Measurements from ENCODE around the gene VSIR.

Gene VSIR

DNA sequence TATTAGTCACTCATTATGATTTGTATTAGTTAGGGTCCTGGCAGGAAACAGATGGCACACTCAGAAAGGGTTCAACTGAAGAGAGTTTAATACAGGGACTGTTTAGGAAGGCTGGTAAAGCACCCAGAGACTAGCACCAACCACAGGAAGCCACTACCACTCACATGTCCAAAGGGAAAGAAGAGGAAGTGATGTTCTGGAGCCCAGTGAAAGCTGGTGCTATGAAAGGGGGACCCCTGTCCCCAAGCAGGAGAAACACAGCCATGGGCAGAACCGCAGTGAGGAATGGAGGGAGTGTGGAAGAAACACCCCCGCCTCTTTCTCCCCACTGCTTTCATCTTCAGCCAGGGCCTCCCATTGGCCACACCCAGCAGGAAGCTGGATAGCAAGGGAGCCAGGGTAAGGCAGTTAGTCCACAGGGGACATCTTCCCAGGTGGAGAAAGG, 3.2 kb upstream of the VSIR start:
- no peak overlapping the region for H3K27ac ChIP-seq (ENCODE audit: low read length)

DNA sequence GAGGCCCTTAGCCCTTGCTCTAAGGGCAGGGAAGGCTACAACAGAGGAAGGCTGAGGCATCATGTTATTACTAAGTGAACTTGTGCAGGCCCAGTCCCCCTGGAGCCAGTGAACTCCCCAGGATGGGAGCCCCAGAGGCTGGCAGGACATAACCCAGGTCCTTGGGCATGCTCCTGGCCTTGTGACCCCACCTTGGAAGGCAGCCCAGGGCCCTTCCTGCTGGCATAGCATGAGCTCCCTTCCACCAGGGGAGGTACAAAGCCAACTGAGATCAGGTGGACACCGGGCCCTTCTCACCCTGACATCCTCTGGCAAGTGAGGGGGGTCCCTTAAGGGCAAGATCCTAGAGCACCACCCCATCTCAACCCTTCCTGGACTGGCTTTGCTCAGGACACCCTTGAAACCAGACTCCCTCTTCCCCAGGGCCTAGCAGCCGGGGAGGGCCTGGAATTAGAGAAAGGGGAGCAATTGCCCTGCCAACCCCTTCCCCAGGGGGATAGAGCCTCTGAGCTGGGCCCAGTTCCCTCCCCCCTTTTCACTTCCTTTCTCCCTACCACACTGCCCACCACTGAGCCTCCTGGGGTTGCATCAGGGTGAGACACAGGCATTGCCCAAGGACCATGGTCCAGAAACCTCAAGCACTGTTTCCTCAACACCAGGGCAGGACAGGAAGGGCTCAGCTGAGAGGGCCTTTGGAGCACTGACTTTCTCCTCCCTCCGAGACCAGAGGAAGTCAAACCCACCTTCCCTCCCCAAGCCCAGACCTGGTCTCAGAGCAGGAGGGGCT, 1.8 kb upstream of the VSIR start:
- Histone ChIP-seq H3K9me3 (ENCODE audit: insufficient read depth, low read length) (no peaks in the 10 kb centered on the region), H3K79me2 (ENCODE audit: low read length) (no peaks in the 10 kb centered on the region), H3K4me2 (ENCODE audit: low read length) (peak overlapping the region; percentile 4; the same call in 1 of the 2 replicates), H2AFZ (ENCODE audit: low read depth, low read length) (no peak overlapping the region), H4K20me1 (ENCODE audit: insufficient read depth, low read length) (no peaks in the 10 kb centered on the region), H3K27me3 (ENCODE audit: low read depth, low read length) (peaks cover 10% of the 10 kb centered on the region; the same call in 1 of the 2 replicates), H3K9ac (ENCODE audit: low read length) (no peak overlapping the region), H3K27ac (ENCODE audit: low read length) (no peak overlapping the region), H3K4me3 (ENCODE audit: low read length) (no peak overlapping the region), H3K36me3 (replicated peaks; ENCODE audit: low read depth, low read length) (no peaks in the 10 kb centered on the region), H3K4me1 (ENCODE audit: low read length) (peaks cover 34% of the 10 kb centered on the region)
- no peak for TF ChIP-seq EZH2phosphoT487 (IDR thresholded peaks at IDR 0.05; ENCODE audit: low read depth)
- TF ChIP-seq, protein P1, sequence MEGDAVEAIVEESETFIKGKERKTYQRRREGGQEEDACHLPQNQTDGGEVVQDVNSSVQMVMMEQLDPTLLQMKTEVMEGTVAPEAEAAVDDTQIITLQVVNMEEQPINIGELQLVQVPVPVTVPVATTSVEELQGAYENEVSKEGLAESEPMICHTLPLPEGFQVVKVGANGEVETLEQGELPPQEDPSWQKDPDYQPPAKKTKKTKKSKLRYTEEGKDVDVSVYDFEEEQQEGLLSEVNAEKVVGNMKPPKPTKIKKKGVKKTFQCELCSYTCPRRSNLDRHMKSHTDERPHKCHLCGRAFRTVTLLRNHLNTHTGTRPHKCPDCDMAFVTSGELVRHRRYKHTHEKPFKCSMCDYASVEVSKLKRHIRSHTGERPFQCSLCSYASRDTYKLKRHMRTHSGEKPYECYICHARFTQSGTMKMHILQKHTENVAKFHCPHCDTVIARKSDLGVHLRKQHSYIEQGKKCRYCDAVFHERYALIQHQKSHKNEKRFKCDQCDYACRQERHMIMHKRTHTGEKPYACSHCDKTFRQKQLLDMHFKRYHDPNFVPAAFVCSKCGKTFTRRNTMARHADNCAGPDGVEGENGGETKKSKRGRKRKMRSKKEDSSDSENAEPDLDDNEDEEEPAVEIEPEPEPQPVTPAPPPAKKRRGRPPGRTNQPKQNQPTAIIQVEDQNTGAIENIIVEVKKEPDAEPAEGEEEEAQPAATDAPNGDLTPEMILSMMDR (IDR thresholded peaks at IDR 0.05; ENCODE audit: low read depth, low read length): no peak

More for the DNA sequence above, 3.2 kb upstream of the VSIR start:
- H3K27me3 ChIP-seq (ENCODE audit: low read depth, low read length): peaks cover 10% of the 10 kb centered on the region; the same call in 1 of the 2 replicates
- TF ChIP-seq, protein P1 (IDR thresholded peaks at IDR 0.05; ENCODE audit: low read depth, low read length): no peak
- TF ChIP-seq EZH2phosphoT487 (IDR thresholded peaks at IDR 0.05; ENCODE audit: low read depth): no peak
- no peaks in the 10 kb centered on the region for H3K9me3 ChIP-seq (ENCODE audit: insufficient read depth, low read length)
- no peak overlapping the region for H2AFZ ChIP-seq (ENCODE audit: low read depth, low read length)
- peaks cover 33% of the 10 kb centered on the region for H3K4me1 ChIP-seq (ENCODE audit: low read length)
- H4K20me1 ChIP-seq (ENCODE audit: insufficient read depth, low read length): no peaks in the 10 kb centered on the region
- no peaks in the 10 kb centered on the region for H3K36me3 ChIP-seq (replicated peaks; ENCODE audit: low read depth, low read length)
- H3K9ac ChIP-seq (ENCODE audit: low read length): no peak overlapping the region
- no peaks in the 10 kb centered on the region for H3K79me2 ChIP-seq (ENCODE audit: low read length)
- no peak overlapping the region for H3K4me3 ChIP-seq (ENCODE audit: low read length)
- H3K4me2 ChIP-seq (ENCODE audit: low read length): no peak overlapping the region

DNA sequence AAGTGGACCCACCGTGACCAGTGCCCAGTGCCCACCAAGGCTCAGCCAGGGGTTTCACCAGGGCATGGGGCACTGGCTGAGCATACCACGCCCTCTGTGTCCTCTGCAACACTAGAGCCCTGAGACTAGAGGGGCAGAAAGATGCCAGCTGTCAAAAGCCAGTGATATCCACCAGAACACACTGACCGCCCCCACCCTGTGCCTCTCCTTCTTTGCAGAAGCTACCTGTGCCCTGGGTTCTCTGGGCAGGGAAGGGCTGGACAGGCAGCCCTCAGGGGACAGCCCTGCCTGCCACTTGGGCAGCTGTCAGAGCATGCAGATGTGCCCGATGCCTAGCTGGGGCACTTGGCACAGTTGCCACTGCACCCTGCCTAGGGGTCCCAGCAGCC, 494 bp downstream of the VSIR start:
- peaks cover 50% of the 10 kb centered on the region for H3K4me1 ChIP-seq (ENCODE audit: low read length)
- H3K36me3 ChIP-seq (replicated peaks; ENCODE audit: low read depth, low read length): no peaks in the 10 kb centered on the region
- peak overlapping the region; percentile 24; the same call in 1 of the 2 replicates for H3K9ac ChIP-seq (ENCODE audit: low read length)
- H2AFZ ChIP-seq (ENCODE audit: low read depth, low read length): no peak overlapping the region
- H3K4me2 ChIP-seq (ENCODE audit: low read length): peak overlapping the region; percentile 86
- H3K9me3 ChIP-seq (ENCODE audit: insufficient read depth, low read length): no peaks in the 10 kb centered on the region
- H3K79me2 ChIP-seq (ENCODE audit: low read length): no peaks in the 10 kb centered on the region
- H3K4me3 ChIP-seq (ENCODE audit: low read length): peak overlapping the region; percentile 76
- H3K27me3 ChIP-seq (ENCODE audit: low read depth, low read length): peaks cover 10% of the 10 kb centered on the region; the same call in 1 of the 2 replicates
- TF ChIP-seq, protein P1 (IDR thresholded peaks at IDR 0.05; ENCODE audit: low read depth, low read length): no peak
- no peak for TF ChIP-seq EZH2phosphoT487 (IDR thresholded peaks at IDR 0.05; ENCODE audit: low read depth)
- no peak overlapping the region for H3K27ac ChIP-seq (ENCODE audit: low read length)
- H4K20me1 ChIP-seq (ENCODE audit: insufficient read depth, low read length): no peaks in the 10 kb centered on the region

DNA sequence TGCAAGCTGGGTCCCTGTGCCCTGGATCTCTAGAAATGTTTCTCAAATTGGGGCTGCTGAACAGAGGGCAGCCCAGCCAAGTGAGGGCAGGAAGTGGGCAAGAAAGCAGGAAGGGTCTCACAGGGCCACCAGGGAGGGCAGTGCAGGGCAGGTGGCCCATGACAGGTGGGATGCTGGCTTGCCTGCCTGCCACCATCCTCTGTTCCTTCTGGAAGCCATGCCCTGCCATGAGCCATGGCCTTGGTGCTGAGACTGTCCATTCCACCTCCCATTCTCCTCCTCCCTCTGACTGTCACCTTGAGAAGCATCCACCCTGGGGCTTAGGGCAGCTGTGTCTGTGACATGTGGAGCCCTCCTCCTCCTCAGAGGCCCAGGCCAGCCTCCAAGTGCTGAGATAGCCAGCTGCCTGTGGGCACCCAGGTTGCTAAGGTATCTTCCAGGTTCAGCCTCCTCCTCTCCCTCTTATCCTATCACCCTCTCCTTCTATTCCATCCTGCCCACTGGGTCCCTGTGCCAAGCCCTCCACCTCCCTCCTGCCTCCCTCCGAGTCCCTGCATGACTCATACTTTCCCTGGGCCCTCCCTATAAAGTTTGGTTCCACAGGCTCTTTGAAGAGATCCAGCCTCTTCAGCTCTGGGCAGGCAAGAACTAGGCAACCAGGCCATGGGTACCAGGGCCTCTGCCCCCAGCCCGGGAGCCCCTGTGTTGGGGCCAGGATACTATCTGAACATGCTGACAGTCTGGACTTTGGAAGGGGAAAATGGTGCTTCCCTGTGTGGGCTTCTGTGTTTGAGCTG, 1.3 kb downstream of the VSIR start:
- H3K27ac ChIP-seq (ENCODE audit: low read length): no peak overlapping the region

More for the DNA sequence above, 1.3 kb downstream of the VSIR start:
- Histone ChIP-seq H3K4me2 (ENCODE audit: low read length) (no peak overlapping the region), H3K27me3 (ENCODE audit: low read depth, low read length) (peaks cover 10% of the 10 kb centered on the region; the same call in 1 of the 2 replicates), H3K36me3 (replicated peaks; ENCODE audit: low read depth, low read length) (no peaks in the 10 kb centered on the region), H3K9me3 (ENCODE audit: insufficient read depth, low read length) (no peaks in the 10 kb centered on the region), H3K79me2 (ENCODE audit: low read length) (no peaks in the 10 kb centered on the region), H3K9ac (ENCODE audit: low read length) (no peak overlapping the region), H3K4me3 (ENCODE audit: low read length) (no peak overlapping the region), H2AFZ (ENCODE audit: low read depth, low read length) (no peak overlapping the region), H3K4me1 (ENCODE audit: low read length) (peaks cover 50% of the 10 kb centered on the region), H4K20me1 (ENCODE audit: insufficient read depth, low read length) (no peaks in the 10 kb centered on the region)
- TF ChIP-seq EZH2phosphoT487 (IDR thresholded peaks at IDR 0.05; ENCODE audit: low read depth): no peak
- TF ChIP-seq, protein P1 (IDR thresholded peaks at IDR 0.05; ENCODE audit: low read depth, low read length): no peak
